Lung (tissue), 12 donors: ENCODE measurements around the gene ZCCHC8. TPM values are rescaled to one million over a fixed set of nuclear protein-coding genes. Genes with fewer than 3 reads are reported as not detected.
"Not testable (repeated sequence)": the region's sequence is repeated elsewhere in the genome, so short reads cannot be mapped to it uniquely, and the experiment has no call there.

Experiments
- ATAC-seq: fragments of 200-7000 bp; cut with Tn5 transposase; one replicate; pipeline ENCODE4 v1.9.1; 2020; ENCODE audit warnings: moderate number of reproducible peaks; ENCODE audit not compliant: insufficient read depth, low FRiP score
- DNase-seq, 3 donors: peaks; one replicate each; pipeline ENCODE4 v3.0.0-alpha.2; 2013 to 2017
- H3K27ac ChIP-seq, 2 donors: one replicate each; pipeline ENCODE4 v1.5.1; 2013; ENCODE audit warnings: mild to moderate bottlenecking in 2 of 2, moderate library complexity in 2 of 2, control low read depth in 1 of 2, inconsistent platforms in 1 of 2, low read depth in 1 of 2, low read length in 1 of 2
- H3K27me3 ChIP-seq, 3 donors: one replicate each; pipeline ENCODE4 v1.5.1; 2013; ENCODE audit warnings: low read length in 2 of 3; ENCODE audit not compliant: control insufficient read depth in 3 of 3, insufficient read depth in 3 of 3
- H3K36me3 ChIP-seq, 4 donors: one replicate each; pipeline ENCODE4 v1.5.1; 2013; ENCODE audit warnings: low read length in 4 of 4, mild to moderate bottlenecking in 1 of 4, moderate library complexity in 1 of 4; ENCODE audit not compliant: control insufficient read depth in 4 of 4, insufficient read depth in 4 of 4
- H3K4me1 ChIP-seq, 5 donors: one replicate each; pipeline ENCODE4 v1.5.1; 2013; ENCODE audit warnings: low read length in 5 of 5, mild to moderate bottlenecking in 2 of 5, moderate library complexity in 1 of 5; ENCODE audit not compliant: control insufficient read depth in 5 of 5, insufficient read depth in 5 of 5
- H3K4me3 ChIP-seq: one replicate; pipeline ENCODE4 v1.5.1; 2013; ENCODE audit warnings: mild to moderate bottlenecking, control low read depth, moderate library complexity
- H3K9ac ChIP-seq, 2 donors: one replicate each; pipeline ENCODE4 v1.5.1; 2013; ENCODE audit warnings: low read length in 2 of 2, control low read depth in 1 of 2; ENCODE audit not compliant: insufficient read depth in 1 of 2
- H3K9me3 ChIP-seq, 4 donors: one replicate each; pipeline ENCODE4 v1.5.1; 2013; ENCODE audit warnings: low read length in 3 of 4, mild to moderate bottlenecking in 1 of 4, moderate library complexity in 1 of 4; ENCODE audit not compliant: control insufficient read depth in 4 of 4, insufficient read depth in 3 of 4
- CTCF ChIP-seq: IDR thresholded peaks from 2 replicates; pipeline ENCODE4 v1.5.1; 2012; ENCODE audit warnings: mild to moderate bottlenecking; ENCODE audit errors: control extremely low read depth, extremely low read depth
- WGBS, 2 donors: extraction: QIAGEN DNeasy Blood & Tissue Kit; methylation state at CpG; one replicate each; pipeline ENCODE4 v1.1.7; 2013; 5-methylcytosine and 5-hydroxymethylcytosine counted together
- polyA plus RNA-seq, 2 donors: library from polyadenylated mRNA; stranded (reverse); fragments of 200-250 nt; gene quantifications; one replicate each; pipeline ENCODE4 v1.2.1, GENCODE V29; 2013
- total RNA-seq, 2 donors: library from RNA; depleted of rRNA in 1 of 2; stranded (reverse); fragments of >200 nt in 1 of 2; gene quantifications; one replicate each; pipeline ENCODE4 v1.2.1, GENCODE V29; 2014 to 2021
- donor health status: control.
- donor health status: control.
- donor health status: Bipolar disorder and iron deficiency.
- donor health status: healthy.
- donor health status: DM: yes; HTN: yes; CAD: no.

Gene ZCCHC8
- total and polyA plus RNA-seq, 4 donors: 12.8 to 48.1 (median 21.8) TPM

GRCh38 chr12:122454739-122455138 is 46.0 kb downstream of the ZCCHC8 start:
- no peaks in the 10 kb centered on the region for H3K27me3 ChIP-seq
- no peak overlapping the region for H3K9ac ChIP-seq
- no peaks in the 10 kb centered on the region for H3K36me3 ChIP-seq
- no peak for TF ChIP-seq CTCF
- H3K4me3 ChIP-seq: no peak overlapping the region
- 64 to 81% methylated on average over 6 of the region's 6 CpGs for WGBS, 2 donors
- DNase-seq: no peak
- H3K9me3 ChIP-seq: no peaks in the 10 kb centered on the region
- ATAC-seq: no peak
- H3K4me1 ChIP-seq: no peaks in the 10 kb centered on the region
- no peak overlapping the region for H3K27ac ChIP-seq

- 88% methylated on average over 12 of the region's 12 CpGs for WGBS, 2 donors
Measured at GRCh38 chr12:122454250-122454721, 46.4 kb downstream of the ZCCHC8 start.

GRCh38 chr12:122452701-122453285 is 47.9 kb downstream of the ZCCHC8 start:
- Histone ChIP-seq H3K27ac (no peak overlapping the region), H3K9ac (no peak overlapping the region), H3K27me3 (no peaks in the 10 kb centered on the region), H3K4me3 (no peak overlapping the region), H3K4me1 (no peaks in the 10 kb centered on the region), H3K36me3 (no peaks in the 10 kb centered on the region), H3K9me3 (no peaks in the 10 kb centered on the region)
- 73 to 79% methylated on average over 11 of the region's 11 CpGs for WGBS, 2 donors
- TF ChIP-seq CTCF: no peak
- DNase-seq: no peak
- no peak for ATAC-seq

More at GRCh38 chr12:122454250-122454721, 46.4 kb downstream of the ZCCHC8 start:
- DNase-seq: no peak
- Histone ChIP-seq H3K27me3 (no peaks in the 10 kb centered on the region), H3K4me1 (no peaks in the 10 kb centered on the region), H3K9me3 (no peaks in the 10 kb centered on the region), H3K9ac (no peak overlapping the region), H3K27ac (no peak overlapping the region), H3K36me3 (no peaks in the 10 kb centered on the region), H3K4me3 (no peak overlapping the region)
- TF ChIP-seq CTCF: no peak
- ATAC-seq: no peak

- Histone ChIP-seq H3K9ac (no peak overlapping the region), H3K36me3 (no peaks in the 10 kb centered on the region), H3K4me3 (no peak overlapping the region), H3K27ac (no peak overlapping the region), H3K4me1 (no peaks in the 10 kb centered on the region), H3K27me3 (no peaks in the 10 kb centered on the region), H3K9me3 (no peaks in the 10 kb centered on the region)
- 89 to 91% methylated on average over 2 of the region's 2 CpGs for WGBS, 2 donors
- no peak for TF ChIP-seq CTCF
- ATAC-seq (no peak), DNase-seq (peak in 1 of 3 donors; percentile 34)
Measured at GRCh38 chr12:122449317-122449716, 51.4 kb downstream of the ZCCHC8 start.

GRCh38 chr12:122447825-122448224 is 52.9 kb downstream of the ZCCHC8 start:
- not testable (repeated sequence) for H3K4me3 ChIP-seq, H3K27ac ChIP-seq, H3K9me3 ChIP-seq, H3K36me3 ChIP-seq, ATAC-seq, H3K9ac ChIP-seq, DNase-seq, H3K27me3 ChIP-seq, H3K4me1 ChIP-seq
- WGBS, 2 donors: 98 to 99% methylated on average over 3 of the region's 3 CpGs
